Measurements from ENCODE around the gene NUFIP2. TPM values are rescaled to one million over a fixed set of nuclear protein-coding genes. Genes with fewer than 3 reads are reported as not detected.
"Not testable (repeated sequence)": the region's sequence is repeated elsewhere in the genome, so short reads cannot be mapped to it uniquely, and the experiment has no call there.

NUFIP2 gene
- total and polyA plus RNA-seq, 3 donors from 2014 or later = 24.6 to 39.0 (median 33.6) TPM

DNA sequence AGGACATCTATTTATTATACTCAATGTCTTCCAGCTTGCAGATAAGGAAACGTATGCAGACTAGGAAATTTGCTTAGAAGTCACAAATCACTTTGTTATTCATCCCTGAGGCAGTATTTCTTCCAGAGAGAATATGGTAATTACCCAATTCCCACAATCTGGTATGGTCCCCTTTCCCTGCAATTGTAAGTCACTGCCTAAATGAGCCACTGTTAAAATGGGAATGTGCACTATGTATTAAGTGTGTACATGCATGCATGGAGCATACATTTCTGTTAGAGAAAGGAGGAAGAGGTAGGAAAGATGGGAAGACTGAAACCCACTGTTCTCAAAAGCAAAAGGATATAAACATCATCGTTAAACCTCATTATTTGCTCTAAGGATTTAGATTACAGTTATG lies 10.0 kb downstream of the NUFIP2 start:
- WGBS, 2 donors = 56 to 60% methylated on average over 2 of the region's 2 CpGs
- Histone ChIP-seq H3K27me3 (no peaks in the 10 kb centered on the region), H3K27ac (no peak overlapping the region), H3K4me1 (no peaks in the 10 kb centered on the region), H3K9me3 (no peaks in the 10 kb centered on the region), H3K4me3 (no peak overlapping the region), H3K36me3 (ENCODE audit: low read depth, missing control alignments) (no peaks in the 10 kb centered on the region)
- intact Hi-C loops (cut with DNase I; ENCODE audit: low total_unique reads) = loop anchor here (10.0 kb wide), 1 partner anchor 319 kb away; no protein-coding TSS in a partner anchor
- DNase-seq = no peak
- TF ChIP-seq POLR2A (IDR thresholded peaks at IDR 0.05) = no peak
- TF ChIP-seq, protein P1, sequence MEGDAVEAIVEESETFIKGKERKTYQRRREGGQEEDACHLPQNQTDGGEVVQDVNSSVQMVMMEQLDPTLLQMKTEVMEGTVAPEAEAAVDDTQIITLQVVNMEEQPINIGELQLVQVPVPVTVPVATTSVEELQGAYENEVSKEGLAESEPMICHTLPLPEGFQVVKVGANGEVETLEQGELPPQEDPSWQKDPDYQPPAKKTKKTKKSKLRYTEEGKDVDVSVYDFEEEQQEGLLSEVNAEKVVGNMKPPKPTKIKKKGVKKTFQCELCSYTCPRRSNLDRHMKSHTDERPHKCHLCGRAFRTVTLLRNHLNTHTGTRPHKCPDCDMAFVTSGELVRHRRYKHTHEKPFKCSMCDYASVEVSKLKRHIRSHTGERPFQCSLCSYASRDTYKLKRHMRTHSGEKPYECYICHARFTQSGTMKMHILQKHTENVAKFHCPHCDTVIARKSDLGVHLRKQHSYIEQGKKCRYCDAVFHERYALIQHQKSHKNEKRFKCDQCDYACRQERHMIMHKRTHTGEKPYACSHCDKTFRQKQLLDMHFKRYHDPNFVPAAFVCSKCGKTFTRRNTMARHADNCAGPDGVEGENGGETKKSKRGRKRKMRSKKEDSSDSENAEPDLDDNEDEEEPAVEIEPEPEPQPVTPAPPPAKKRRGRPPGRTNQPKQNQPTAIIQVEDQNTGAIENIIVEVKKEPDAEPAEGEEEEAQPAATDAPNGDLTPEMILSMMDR (IDR thresholded peaks at IDR 0.05) = no peak

DNA sequence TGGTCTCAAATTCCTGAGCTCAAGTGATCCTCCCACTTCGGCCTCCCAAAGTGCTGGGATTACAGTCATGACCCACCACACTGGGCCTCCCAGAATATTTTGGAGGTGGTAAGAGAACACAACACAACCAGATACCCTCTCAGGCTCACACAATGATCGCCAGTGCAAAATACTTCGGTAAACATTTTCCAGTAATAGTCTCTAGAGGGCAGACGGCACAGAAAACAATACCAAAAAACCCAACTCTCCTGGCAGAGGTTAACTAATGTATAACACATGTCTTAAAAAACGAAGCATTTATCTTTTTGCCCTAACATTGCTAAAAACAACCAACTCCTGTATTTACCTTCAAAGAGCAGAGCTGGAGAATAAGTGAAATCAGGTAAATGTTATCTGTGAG lies 10.5 kb downstream of the NUFIP2 start:
- H3K9me3 ChIP-seq = no peaks in the 10 kb centered on the region
- no peak for DNase-seq
- no peaks in the 10 kb centered on the region for H3K4me1 ChIP-seq
- intact Hi-C loops (cut with DNase I; ENCODE audit: low total_unique reads) = loop anchor here (10.0 kb wide), 1 partner anchor 319 kb away; no protein-coding TSS in a partner anchor
- no peaks in the 10 kb centered on the region for H3K27me3 ChIP-seq
- H3K4me3 ChIP-seq = no peak overlapping the region
- WGBS, 2 donors = 67 to 68% methylated on average over 5 of the region's 5 CpGs
- no peak overlapping the region for H3K27ac ChIP-seq
- TF ChIP-seq, protein P1 (IDR thresholded peaks at IDR 0.05) = no peak
- no peaks in the 10 kb centered on the region for H3K36me3 ChIP-seq (ENCODE audit: low read depth, missing control alignments)

DNA sequence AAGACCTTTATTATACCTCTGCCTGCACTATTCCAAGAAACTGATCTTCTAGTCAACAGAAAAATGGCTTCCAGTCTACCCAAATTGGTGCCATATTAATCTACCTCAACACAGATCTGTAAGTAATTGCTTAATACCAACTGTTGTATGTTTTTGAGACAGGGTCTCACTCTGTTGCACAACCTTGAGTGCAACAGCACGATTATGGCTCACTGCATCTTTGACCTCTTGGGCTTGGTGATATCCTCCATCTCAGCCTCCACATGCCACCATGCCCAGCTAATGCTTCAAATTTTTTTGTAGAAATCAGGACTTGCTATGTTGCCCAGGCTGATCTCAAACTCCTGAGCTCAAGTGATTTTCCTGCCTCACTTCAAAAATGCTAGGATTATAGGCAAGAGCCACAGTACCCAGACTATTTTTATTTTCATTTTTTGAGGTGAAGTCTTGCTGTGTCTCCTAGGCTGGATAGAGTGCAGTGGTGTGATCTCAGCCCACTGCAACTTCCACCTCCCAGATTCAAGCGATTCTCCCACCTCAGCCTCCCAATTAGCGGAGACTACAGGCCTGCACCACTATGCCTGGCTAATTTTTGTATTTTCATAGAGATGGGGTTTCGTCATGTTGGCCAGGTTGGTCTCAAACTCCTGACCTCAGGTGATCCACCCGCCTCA lies 14.4 kb downstream of the NUFIP2 start:
- H3K4me1 ChIP-seq = peaks cover 8% of the 10 kb centered on the region
- intact Hi-C loops (cut with DNase I; ENCODE audit: low total_unique reads) = loop anchor here (10.0 kb wide), 1 partner anchor 315 kb away; no protein-coding TSS in a partner anchor
- 96 to 100% methylated on average over 5 of the region's 5 CpGs for WGBS, 2 donors

DNA sequence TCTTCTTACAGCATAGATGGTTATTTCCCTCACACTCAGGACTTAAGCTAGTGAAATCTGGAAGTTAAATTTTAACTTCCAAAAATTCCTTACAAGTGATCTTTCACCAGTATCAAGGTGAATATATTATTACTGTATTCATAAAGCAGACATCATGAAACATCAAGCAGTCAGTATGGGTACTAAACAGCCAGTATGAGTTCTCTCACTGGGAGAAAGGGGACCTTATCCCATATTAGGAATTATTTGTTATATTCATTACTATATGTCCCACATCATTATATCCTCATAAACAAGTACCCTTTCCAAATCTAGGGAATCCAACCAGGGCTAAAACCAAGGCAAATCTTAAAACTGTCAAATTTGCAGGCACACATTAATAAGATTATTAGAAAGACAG lies 15.3 kb downstream of the NUFIP2 start:
- Histone ChIP-seq H3K36me3 (ENCODE audit: low read depth, missing control alignments) (no peaks in the 10 kb centered on the region), H3K4me1 (peaks cover 8% of the 10 kb centered on the region), H3K4me3 (no peak overlapping the region), H3K27ac (no peak overlapping the region), H3K27me3 (no peaks in the 10 kb centered on the region), H3K9me3 (no peaks in the 10 kb centered on the region)
- TF ChIP-seq POLR2A (IDR thresholded peaks at IDR 0.05) = no peak
- TF ChIP-seq, protein P1 (IDR thresholded peaks at IDR 0.05) = no peak
- no peak for DNase-seq
- intact Hi-C loops (cut with DNase I; ENCODE audit: low total_unique reads) = no loop called here

More for the DNA sequence above, 14.4 kb downstream of the NUFIP2 start:
- no peaks in the 10 kb centered on the region for H3K9me3 ChIP-seq
- no peak for DNase-seq
- H3K4me3 ChIP-seq = no peak overlapping the region
- no peak overlapping the region for H3K27ac ChIP-seq
- TF ChIP-seq, protein P1 (IDR thresholded peaks at IDR 0.05) = no peak
- TF ChIP-seq POLR2A (IDR thresholded peaks at IDR 0.05) = no peak
- no peaks in the 10 kb centered on the region for H3K27me3 ChIP-seq
- H3K36me3 ChIP-seq (ENCODE audit: low read depth, missing control alignments) = no peaks in the 10 kb centered on the region

DNA sequence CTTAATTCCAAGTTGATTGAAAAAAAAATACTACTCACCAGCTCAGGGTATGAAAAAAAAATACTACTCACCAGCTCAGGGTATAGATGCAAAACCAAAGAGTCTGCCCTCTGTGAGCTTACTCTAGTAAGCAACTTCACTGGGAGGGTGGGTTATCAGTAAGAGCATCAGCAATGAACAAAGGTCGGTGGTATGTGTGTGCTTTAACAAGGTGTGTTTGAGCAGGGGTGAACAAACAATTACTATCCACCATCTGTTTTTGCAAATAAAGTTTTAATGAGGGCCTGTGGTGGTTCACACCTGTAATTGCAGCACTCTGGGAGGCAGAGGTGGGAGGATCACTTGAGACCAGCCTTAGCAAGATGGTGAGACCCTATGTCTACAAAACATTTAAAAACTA lies 20.0 kb downstream of the NUFIP2 start:
- 69 to 82% methylated on average over 1 of the region's 1 CpG for WGBS, 2 donors
- Histone ChIP-seq H3K4me1 (peaks cover 10% of the 10 kb centered on the region), H3K27me3 (no peaks in the 10 kb centered on the region), H3K4me3 (no peak overlapping the region), H3K9me3 (no peaks in the 10 kb centered on the region), H3K36me3 (ENCODE audit: low read depth, missing control alignments) (no peaks in the 10 kb centered on the region), H3K27ac (no peak overlapping the region)
- no peak for DNase-seq
- TF ChIP-seq POLR2A (IDR thresholded peaks at IDR 0.05) = no peak
- TF ChIP-seq, protein P1 (IDR thresholded peaks at IDR 0.05) = no peak
- intact Hi-C loops (cut with DNase I; ENCODE audit: low total_unique reads) = no loop called here

DNA sequence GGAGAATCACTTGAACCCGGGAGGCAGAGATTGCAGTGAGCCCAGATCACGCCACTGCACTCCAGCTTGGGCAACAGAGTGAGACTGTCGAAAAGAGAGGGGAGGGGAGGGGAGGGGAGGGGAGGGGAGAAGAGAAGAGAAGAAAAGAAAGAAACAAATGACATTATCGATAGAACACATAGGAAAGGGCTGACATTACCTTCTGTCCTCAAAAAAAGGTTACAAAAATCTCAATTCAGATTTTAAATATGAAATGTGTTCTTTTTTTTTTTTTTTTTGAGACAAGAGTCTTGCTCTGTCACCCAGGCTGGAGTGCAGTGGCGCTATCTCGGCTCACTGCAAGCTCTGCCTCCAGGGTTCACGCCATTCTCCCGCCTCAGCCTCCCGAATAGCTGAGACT lies 22.0 kb downstream of the NUFIP2 start:
- H3K4me1 ChIP-seq; DNase-seq; H3K27me3 ChIP-seq; intact Hi-C loops (cut with DNase I; ENCODE audit: low total_unique reads); H3K9me3 ChIP-seq; H3K36me3 ChIP-seq (ENCODE audit: low read depth, missing control alignments); H3K4me3 ChIP-seq: not testable (repeated sequence)
- peak overlapping the region in 1 of 2 donors; percentile 29 for H3K27ac ChIP-seq
- WGBS, 2 donors = 57 to 74% methylated on average over 9 of the region's 9 CpGs

Measured in testis (tissue), 3 donors.